ENCODE data around the gene DCT.
A peak's percentile ranks its signal among the peaks of the same experiment; 100 is the strongest.

The DCT gene

GRCh38 chr13:94408314-94409036, 71.0 kb downstream of the DCT start:
- no peaks in the 10 kb centered on the region; the same call in 1 of the 2 replicates for H3K9me3 ChIP-seq
- no peaks in the 10 kb centered on the region for H3K27me3 ChIP-seq
- H3K36me3 ChIP-seq, result no peaks in the 10 kb centered on the region
- no peaks in the 10 kb centered on the region for H3K4me1 ChIP-seq
- no peak overlapping the region for H3K9ac ChIP-seq
- H3K4me2 ChIP-seq, result no peak overlapping the region
- no peak overlapping the region for H3K27ac ChIP-seq
- H4K20me1 ChIP-seq, result no peaks in the 10 kb centered on the region
- no peak for TF ChIP-seq Cebpa-rat (IDR thresholded peaks at IDR 0.05)
- H3K4me3 ChIP-seq, result no peak overlapping the region

- Histone ChIP-seq H3K36me3 (no peaks in the 10 kb centered on the region), H3K9me3 (peaks cover 9% of the 10 kb centered on the region), H3K4me3 (no peak overlapping the region), H3K27me3 (no peaks in the 10 kb centered on the region), H3K4me1 (peaks cover 15% of the 10 kb centered on the region), H3K9ac (no peak overlapping the region), H3K4me2 (no peak overlapping the region), H3K27ac (no peak overlapping the region), H4K20me1 (no peaks in the 10 kb centered on the region)
- TF ChIP-seq Cebpa-rat (IDR thresholded peaks at IDR 0.05), result no peak
Measured at GRCh38 chr13:94400874-94401273, 78.6 kb downstream of the DCT start.

- Histone ChIP-seq H4K20me1 (no peaks in the 10 kb centered on the region), H3K27ac (no peak overlapping the region), H3K36me3 (no peaks in the 10 kb centered on the region), H3K4me1 (peaks cover 26% of the 10 kb centered on the region), H3K4me3 (no peak overlapping the region), H3K9me3 (peaks cover 9% of the 10 kb centered on the region), H3K27me3 (no peaks in the 10 kb centered on the region), H3K4me2 (no peak overlapping the region), H3K9ac (no peak overlapping the region)
- no peak for TF ChIP-seq Cebpa-rat (IDR thresholded peaks at IDR 0.05)
Measured at GRCh38 chr13:94399812-94400211, 79.7 kb downstream of the DCT start.

- Histone ChIP-seq H3K4me1 (peaks cover 29% of the 10 kb centered on the region), H3K4me2 (peak overlapping the region; percentile 85), H3K27me3 (no peaks in the 10 kb centered on the region), H3K36me3 (no peaks in the 10 kb centered on the region), H3K4me3 (peak overlapping the region; percentile 35; the same call in 1 of the 2 replicates), H4K20me1 (no peaks in the 10 kb centered on the region), H3K9me3 (peaks cover 9% of the 10 kb centered on the region), H3K27ac (peak overlapping the region; percentile 47), H3K9ac (no peak overlapping the region)
- TF ChIP-seq Cebpa-rat (IDR thresholded peaks at IDR 0.05), result no peak
Measured at GRCh38 chr13:94395860-94396259, 83.6 kb downstream of the DCT start.

GRCh38 chr13:94394723-94395122, 84.8 kb downstream of the DCT start:
- Histone ChIP-seq H3K27me3 (no peaks in the 10 kb centered on the region), H3K4me3 (no peak overlapping the region), H4K20me1 (no peaks in the 10 kb centered on the region), H3K9me3 (peaks cover 9% of the 10 kb centered on the region), H3K36me3 (no peaks in the 10 kb centered on the region), H3K4me2 (peak overlapping the region; percentile 85), H3K9ac (no peak overlapping the region), H3K4me1 (peaks cover 29% of the 10 kb centered on the region), H3K27ac (no peak overlapping the region)
- no peak for TF ChIP-seq Cebpa-rat (IDR thresholded peaks at IDR 0.05)

GRCh38 chr13:94390881-94391280, 88.6 kb downstream of the DCT start:
- H3K4me1 ChIP-seq, result peaks cover 14% of the 10 kb centered on the region
- H3K27ac ChIP-seq, result no peak overlapping the region
- H3K9me3 ChIP-seq, result no peaks in the 10 kb centered on the region; the same call in 1 of the 2 replicates
- no peaks in the 10 kb centered on the region for H3K36me3 ChIP-seq
- no peaks in the 10 kb centered on the region for H4K20me1 ChIP-seq
- TF ChIP-seq Cebpa-rat (IDR thresholded peaks at IDR 0.05), result no peak
- H3K9ac ChIP-seq, result no peak overlapping the region
- H3K4me3 ChIP-seq, result no peak overlapping the region
- no peak overlapping the region for H3K4me2 ChIP-seq
- H3K27me3 ChIP-seq, result no peaks in the 10 kb centered on the region

GRCh38 chr13:94389604-94390351, 89.7 kb downstream of the DCT start:
- Histone ChIP-seq H3K4me3 (no peak overlapping the region), H3K27ac (no peak overlapping the region), H3K9ac (no peak overlapping the region), H3K36me3 (no peaks in the 10 kb centered on the region), H3K9me3 (no peaks in the 10 kb centered on the region; the same call in 1 of the 2 replicates), H3K27me3 (no peaks in the 10 kb centered on the region), H3K4me1 (peaks cover 3% of the 10 kb centered on the region), H3K4me2 (no peak overlapping the region), H4K20me1 (no peaks in the 10 kb centered on the region)
- TF ChIP-seq Cebpa-rat (IDR thresholded peaks at IDR 0.05), result no peak

- Histone ChIP-seq H4K20me1 (no peaks in the 10 kb centered on the region), H3K4me1 (no peaks in the 10 kb centered on the region), H3K9ac (no peak overlapping the region), H3K36me3 (no peaks in the 10 kb centered on the region), H3K9me3 (no peaks in the 10 kb centered on the region), H3K4me2 (no peak overlapping the region), H3K27me3 (no peaks in the 10 kb centered on the region), H3K4me3 (no peak overlapping the region), H3K27ac (no peak overlapping the region)
- TF ChIP-seq Cebpa-rat (IDR thresholded peaks at IDR 0.05), result no peak
Measured at GRCh38 chr13:94387047-94387446, 92.4 kb downstream of the DCT start.

Data from BLaER1 (cell line).